Activated T-cell treated with anti-CD3 and anti-CD28 coated beads, Interleukin-2, amount 50 U/mL, for 1 hour (primary cell): ENCODE results near the gene HELZ.
"Not testable (repeated sequence)": the region's sequence is repeated elsewhere in the genome, so short reads cannot be mapped to it uniquely, and the experiment has no call there.

ENCODE experiments used
- DNase-seq: peaks from one replicate; pipeline ENCODE4 v3.0.0-alpha.2; 2020

Gene HELZ

GRCh38 chr17:67109111-67109510 is 135.9 kb downstream of the HELZ start:
- no peak for DNase-seq

DNA sequence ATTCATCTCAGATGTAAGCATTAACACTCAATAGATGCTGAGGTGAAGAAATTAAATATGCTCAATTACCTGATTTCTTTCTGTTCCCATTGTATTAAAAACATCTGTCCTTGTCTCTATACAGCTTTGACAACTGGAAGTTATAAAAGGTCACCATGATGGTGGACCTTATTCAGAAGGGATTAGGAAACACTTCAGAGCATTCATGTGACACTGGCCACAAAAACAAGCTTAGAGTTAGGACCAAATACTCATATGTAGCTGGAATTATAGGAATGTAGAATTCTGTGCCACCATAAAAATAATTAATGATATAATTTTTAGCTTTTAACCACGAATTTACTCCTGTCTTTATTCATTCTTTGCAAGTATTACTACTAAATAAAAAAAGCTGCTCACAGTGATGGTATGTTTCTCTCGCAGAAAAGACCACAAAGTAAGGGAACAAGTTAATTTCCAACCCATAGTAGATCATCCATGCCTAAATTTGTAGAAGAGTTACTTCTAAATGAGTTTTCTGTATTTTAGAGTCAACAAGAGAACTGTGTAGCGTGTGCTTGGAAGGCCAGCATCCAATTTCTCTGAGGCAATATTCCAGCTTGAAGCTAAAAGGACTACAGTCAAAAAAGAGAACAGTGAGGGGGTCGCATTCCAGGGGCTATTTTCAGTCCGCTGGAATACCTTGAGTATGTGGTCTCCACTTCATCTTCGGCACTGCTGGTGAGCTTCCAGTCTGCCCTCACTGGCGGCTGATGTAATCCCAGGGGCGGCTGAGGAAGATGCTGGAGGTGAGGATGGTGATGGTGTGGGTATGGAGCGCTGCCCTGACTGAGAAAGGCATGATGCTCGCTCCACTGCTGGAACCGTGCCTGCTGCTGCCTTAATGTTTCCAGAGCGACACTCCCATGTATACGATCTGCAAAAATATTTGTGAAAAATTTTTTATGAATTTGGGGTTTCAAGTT is 136.9 kb downstream of the HELZ start:
- DNase-seq, result no peak

- DNase-seq, result no peak
These were observed 137.8 kb downstream of the HELZ start for GRCh38 chr17:67107171-67107570.

GRCh38 chr17:67105213-67105612 is 139.8 kb downstream of the HELZ start:
- DNase-seq, result no peak

DNA sequence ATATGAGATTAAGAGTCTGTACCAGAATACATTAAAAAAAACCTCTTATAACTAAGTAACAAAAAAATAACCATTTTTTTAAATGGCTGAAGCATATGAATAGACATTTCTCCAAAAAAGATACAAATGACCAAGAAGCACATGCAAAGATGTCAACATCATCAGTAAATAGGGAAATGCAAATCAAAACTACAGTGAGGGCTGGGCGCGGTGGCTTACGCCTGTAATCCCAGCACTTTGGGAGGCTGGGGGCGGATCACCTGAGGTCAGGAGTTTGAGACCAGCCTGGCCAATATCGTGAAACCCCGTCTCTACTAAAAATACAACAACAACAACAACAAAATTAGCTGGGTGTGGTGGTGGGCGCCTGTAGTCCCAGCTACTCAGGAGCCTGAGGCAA is 140.4 kb downstream of the HELZ start:
- not testable (repeated sequence) for DNase-seq

GRCh38 chr17:67098006-67098405 is 147.0 kb downstream of the HELZ start:
- no peak for DNase-seq

DNA sequence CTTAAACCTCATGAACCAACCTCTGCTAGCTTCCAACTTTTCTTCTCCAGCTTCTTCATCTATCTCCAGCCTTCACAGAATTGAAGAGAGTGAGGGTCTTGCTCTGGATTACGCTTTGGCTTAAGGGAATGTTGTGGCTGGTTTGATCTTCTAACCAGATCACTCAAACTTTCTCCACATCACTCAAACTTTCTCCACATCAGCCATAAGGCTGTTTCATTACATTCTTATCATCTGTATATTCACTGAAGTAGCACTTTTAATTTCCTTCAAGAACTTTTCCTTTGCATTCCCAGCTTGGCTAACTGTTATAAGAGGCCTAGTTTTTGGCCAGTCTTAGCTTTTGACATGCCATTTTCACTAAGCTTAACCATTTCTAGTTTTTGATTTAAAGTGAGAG is 148.4 kb downstream of the HELZ start:
- DNase-seq, result no peak

GRCh38 chr17:67095803-67096202 is 149.2 kb downstream of the HELZ start:
- DNase-seq, result no peak

- DNase-seq, result not testable (repeated sequence)
These were observed 149.7 kb downstream of the HELZ start for GRCh38 chr17:67095291-67095690.

GRCh38 chr17:67093348-67093747 is 151.6 kb downstream of the HELZ start:
- no peak for DNase-seq

DNA sequence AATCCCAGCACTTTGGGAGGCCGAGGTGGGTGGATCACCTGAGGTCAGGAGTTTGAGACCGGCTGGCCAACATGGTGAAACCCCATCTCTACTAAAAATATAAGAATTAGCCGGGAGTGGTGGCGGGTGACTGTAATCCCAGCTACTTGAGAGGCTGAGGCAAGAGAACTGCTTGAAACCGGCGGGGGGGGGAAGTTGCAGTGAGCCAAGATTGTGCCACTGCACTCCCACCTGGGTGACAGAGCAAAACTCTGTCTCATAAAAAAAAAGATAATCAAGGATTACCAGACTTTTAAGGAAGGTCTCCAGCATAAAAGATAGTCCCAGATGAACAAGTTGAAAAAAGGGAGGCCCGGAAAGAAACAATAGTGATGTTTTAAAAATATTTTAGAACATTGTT is 152.3 kb downstream of the HELZ start:
- DNase-seq, result not testable (repeated sequence)

DNA sequence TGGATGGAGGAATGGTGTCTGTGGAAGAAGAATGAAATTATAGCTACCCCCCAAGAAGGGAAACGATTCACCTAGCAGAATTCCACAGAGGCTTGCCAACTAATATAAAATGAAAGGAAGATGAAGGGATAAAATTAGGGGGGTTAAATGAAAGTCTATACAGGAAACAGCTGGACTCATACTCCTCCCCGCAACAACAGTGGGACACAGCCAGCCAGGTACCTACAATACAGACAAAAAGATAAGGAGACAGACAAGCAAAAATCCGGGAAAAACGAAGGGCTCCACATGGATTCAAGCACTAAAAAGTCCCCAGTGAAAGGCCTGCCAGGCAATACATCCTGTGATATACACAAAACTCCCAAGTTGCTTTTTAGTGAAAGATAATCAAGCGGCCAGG is 152.7 kb downstream of the HELZ start:
- no peak for DNase-seq

GRCh38 chr17:67090341-67090740 is 154.7 kb downstream of the HELZ start:
- no peak for DNase-seq

DNA sequence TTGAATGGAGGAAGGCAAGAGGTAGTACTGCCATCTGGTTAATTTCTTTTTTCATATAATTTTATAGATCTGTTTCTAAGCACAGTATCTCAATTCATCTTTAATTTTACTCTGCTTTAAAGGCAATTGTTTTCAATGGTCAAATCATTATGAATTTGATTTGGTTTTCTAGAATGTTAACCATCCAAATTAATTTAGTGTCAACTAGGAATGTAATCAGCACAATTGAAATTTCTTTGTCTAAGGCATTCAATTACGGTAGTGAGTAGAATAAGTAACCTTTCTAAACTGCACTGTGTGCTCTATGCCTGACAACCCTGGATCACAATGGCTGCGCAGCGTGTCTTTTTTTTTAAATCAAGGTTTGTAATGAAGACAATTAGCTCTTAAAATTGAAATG is 156.4 kb downstream of the HELZ start:
- no peak for DNase-seq

- no peak for DNase-seq
These were observed 159.6 kb downstream of the HELZ start for GRCh38 chr17:67085406-67085805.

GRCh38 chr17:67082107-67082506 is 162.9 kb downstream of the HELZ start:
- DNase-seq, result no peak

DNA sequence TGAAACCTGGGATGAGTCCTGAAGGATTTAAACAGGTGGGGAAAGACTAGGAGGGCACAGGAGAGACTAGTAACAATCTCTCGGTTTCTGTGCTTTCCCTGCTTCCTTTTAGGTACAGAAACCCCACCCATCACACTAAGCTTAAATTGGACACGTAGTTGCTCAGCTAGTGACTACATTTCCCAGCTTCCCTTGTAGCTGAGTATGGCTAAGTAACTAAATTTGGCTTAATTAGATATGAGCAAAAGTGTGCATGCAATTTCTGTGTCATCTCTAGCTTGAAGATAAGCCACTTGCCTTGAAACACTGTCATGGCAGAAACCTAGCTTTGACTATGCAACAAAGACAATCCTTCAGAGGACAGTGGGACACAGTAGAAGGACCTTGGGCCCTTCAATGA is 164.2 kb downstream of the HELZ start:
- DNase-seq, result no peak

GRCh38 chr17:67079491-67079890 is 165.5 kb downstream of the HELZ start:
- no peak for DNase-seq

DNA sequence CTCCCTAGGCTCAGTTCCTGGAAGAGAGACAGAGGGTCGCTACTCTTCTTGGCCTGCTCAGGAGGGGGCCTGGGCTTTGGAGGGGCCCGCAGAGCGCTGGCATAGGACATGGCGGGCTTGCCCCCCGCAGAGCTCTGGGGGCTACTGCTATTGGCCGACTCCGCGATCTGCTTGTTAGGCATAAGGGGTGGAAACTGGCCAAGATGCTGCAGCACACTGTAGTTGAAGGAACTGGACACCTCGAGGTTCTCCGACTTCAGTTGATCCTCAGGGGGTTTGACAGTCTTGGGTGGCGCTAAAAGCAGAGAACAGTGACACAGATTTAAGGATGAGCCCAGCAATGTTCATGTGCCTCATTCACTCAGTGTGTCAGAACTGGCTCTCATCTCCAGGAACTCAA is 166.7 kb downstream of the HELZ start:
- DNase-seq, result no peak

DNA sequence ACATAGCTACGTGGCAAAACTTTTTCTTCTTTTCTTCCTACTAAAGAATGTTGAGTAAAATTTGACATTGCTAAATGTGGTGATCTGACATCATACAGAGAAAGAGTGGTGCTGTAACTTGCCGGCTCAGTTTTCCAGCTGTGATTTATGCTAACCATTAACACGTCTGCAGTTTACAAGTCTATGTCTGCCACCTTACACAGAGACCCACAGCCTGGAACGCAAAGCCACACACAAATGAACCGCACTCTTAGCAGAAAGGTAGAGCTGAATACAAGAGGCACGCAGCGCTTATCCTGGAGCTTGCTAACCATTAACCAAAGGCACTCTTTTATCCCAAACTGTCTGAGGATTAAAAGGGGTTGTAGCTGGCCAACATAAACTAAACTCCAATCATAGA is 168.7 kb downstream of the HELZ start:
- no peak for DNase-seq

DNA sequence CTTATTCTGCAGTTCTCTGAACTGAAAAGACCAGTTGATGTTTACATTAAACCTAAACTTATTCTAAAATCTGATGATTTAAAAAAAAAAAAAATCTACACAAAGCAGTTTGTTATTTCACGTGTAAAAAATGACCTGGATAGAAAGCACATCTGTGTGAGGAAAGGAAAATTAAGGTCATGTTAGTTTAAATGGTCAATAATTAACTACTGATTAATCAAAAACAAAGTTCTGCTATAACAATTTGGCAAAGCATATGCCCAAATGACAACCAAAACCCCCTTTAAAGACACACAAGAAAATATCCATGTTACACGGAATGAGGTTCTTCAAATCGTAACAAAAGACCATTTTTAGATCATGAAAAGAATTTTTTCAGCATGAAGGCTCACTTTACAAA is 170.2 kb downstream of the HELZ start:
- no peak for DNase-seq

GRCh38 chr17:67072885-67073284 is 172.1 kb downstream of the HELZ start:
- no peak for DNase-seq

DNA sequence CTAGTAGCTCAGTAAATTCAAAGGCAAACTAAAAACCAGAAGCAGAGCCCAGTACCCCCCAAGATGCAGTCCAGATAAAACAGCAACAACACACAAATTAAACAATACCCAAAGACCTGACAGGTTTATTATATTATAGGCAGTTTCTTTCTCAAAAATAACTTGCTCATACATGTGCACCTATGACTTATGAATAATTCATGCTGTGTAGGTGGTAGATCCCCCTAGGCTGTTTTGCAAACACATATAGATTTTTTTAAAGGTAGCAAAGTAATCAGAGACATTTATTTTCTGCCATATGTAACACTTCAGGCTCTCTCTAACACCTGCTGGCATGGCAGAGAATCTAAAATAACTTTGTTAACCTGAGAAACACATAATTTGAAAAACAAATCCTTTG is 173.4 kb downstream of the HELZ start:
- DNase-seq, result no peak

DNA sequence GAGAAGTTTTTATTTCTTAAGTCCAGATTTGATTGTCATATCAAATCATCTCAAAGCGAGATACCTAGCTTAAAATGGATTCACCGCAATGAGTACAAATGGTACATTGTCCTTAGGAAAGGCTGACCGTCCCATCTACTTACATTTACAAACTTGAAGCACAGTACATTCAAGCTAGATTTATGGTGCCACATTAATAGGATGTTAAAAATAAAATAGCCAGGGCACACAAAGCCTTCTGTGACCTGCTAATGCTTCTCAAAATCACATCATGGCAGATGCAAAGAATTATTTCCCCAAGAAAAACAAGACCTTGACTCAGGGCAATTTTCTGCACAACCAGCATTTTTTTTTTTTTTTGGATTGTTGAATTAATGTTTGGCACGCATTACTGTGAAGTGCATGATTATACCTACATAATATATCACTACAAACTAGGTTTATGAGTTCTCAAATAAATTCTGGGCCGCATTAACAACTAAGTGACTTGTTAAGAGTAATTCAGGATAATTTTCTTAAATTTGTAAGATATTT is 175.3 kb downstream of the HELZ start:
- no peak for DNase-seq

GRCh38 chr17:67068999-67069398 is 176.0 kb downstream of the HELZ start:
- DNase-seq, result no peak
